Measurements from ENCODE around the gene FMN1. TPM values are rescaled to one million over a fixed set of nuclear protein-coding genes. Genes with fewer than 3 reads are reported as not detected.

The FMN1 gene
- total RNA-seq, 1 experiment from 2014 or later: 25.8 TPM

- H3K4me3 ChIP-seq: no peak overlapping the region
- H3K4me1 ChIP-seq (replicated peaks; ENCODE audit: insufficient read depth): no peaks in the 10 kb centered on the region
- H3K4me2 ChIP-seq: no peak overlapping the region
- no peaks in the 10 kb centered on the region for H3F3A ChIP-seq (ENCODE audit: insufficient read depth, low read depth)
- H3K36me3 ChIP-seq (ENCODE audit: low read depth): no peaks in the 10 kb centered on the region
- POLR2A ChIA-PET (ENCODE audit: unreplicated experiment): no interaction called here
- no peaks in the 10 kb centered on the region for H3K9me2 ChIP-seq (ENCODE audit: insufficient read depth)
- no peaks in the 10 kb centered on the region for H3K27me3 ChIP-seq (ENCODE audit: insufficient read depth, low read depth)
- H3K27ac ChIP-seq: no peak overlapping the region
- no peaks in the 10 kb centered on the region for H4K20me1 ChIP-seq (ENCODE audit: insufficient read depth)
- peaks cover 6% of the 10 kb centered on the region; the same call in 1 of the 2 replicates for H3K9me3 ChIP-seq (ENCODE audit: insufficient read depth, low read depth)
- intact Hi-C loops (cut with micrococcal nuclease; ENCODE audit: unreplicated experiment): no loop called here
- no peak for DNase-seq
- BruUV-seq (replicated peaks): no TSS peak
- TF ChIP-seq CTCF (conservative IDR thresholded peaks at IDR 0.05) (no peak), EZH2 (IDR thresholded peaks at IDR 0.05; ENCODE audit: low read depth) (no peak)
- CTCF ChIA-PET: no interaction called here
- no peak overlapping the region for H2AFZ ChIP-seq
- H3K79me2 ChIP-seq (ENCODE audit: low read depth): no peaks in the 10 kb centered on the region
Measured at GRCh38 chr15:33046329-33046728, 148.2 kb downstream of the FMN1 start.

DNA sequence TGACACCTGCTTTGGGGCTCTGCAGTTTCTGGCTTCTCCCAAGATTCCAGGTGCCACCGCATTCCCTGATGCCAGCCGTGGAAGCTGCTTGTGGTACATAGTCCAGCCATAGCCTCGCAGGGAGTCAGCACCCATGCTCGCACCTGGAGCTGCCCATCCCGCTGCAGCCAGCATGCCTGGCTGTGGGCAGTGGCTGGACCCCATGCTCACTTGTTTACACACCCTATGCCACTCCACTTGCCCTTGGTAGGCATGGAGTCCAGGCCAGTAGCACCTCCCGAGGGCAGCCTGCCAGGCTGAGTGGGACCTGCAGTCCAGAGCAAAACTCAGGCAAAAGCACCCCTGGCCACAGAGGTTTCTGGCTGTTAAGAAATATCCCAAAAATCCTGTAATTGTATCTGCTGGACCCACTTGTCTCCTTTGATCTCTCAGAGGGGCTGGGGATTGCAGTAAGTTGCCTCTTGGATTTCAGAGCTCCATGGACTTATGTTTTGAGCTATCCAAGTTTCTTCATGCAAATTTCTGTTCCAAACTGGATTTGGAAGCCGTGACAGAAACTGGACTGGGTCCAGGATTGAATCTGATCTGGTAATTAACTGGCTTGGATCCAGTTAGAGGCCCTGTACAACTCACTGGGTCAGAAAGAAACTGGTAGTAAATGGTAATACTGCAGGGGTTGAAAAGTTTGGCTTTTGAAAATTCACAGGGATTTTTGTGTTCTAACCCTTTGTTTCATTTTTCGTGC is 149.3 kb downstream of the FMN1 start:
- H3K27ac ChIP-seq: no peak overlapping the region
- no peaks in the 10 kb centered on the region for H3K79me2 ChIP-seq (ENCODE audit: low read depth)
- H3K36me3 ChIP-seq (ENCODE audit: low read depth): no peaks in the 10 kb centered on the region
- POLR2A ChIA-PET (ENCODE audit: unreplicated experiment): interaction anchor here (0.6 kb wide), 1 partner anchor 282 kb away, joined by 13 read pairs; no protein-coding TSS in a partner anchor
- no peak overlapping the region for H3K4me3 ChIP-seq
- H3K9me2 ChIP-seq (ENCODE audit: insufficient read depth): no peaks in the 10 kb centered on the region
- no peaks in the 10 kb centered on the region for H3K4me1 ChIP-seq (replicated peaks; ENCODE audit: insufficient read depth)
- intact Hi-C loops (cut with micrococcal nuclease; ENCODE audit: unreplicated experiment): no loop called here
- no TSS peak for BruUV-seq (replicated peaks)
- no peak overlapping the region for H2AFZ ChIP-seq
- H3F3A ChIP-seq (ENCODE audit: insufficient read depth, low read depth): no peaks in the 10 kb centered on the region
- peaks cover 6% of the 10 kb centered on the region; the same call in 1 of the 2 replicates for H3K9me3 ChIP-seq (ENCODE audit: insufficient read depth, low read depth)
- CTCF ChIA-PET: no interaction called here
- TF ChIP-seq EZH2 (IDR thresholded peaks at IDR 0.05; ENCODE audit: low read depth) (no peak), CTCF (conservative IDR thresholded peaks at IDR 0.05) (no peak)
- DNase-seq: no peak
- H3K27me3 ChIP-seq (ENCODE audit: insufficient read depth, low read depth): no peaks in the 10 kb centered on the region
- no peak overlapping the region for H3K4me2 ChIP-seq
- H4K20me1 ChIP-seq (ENCODE audit: insufficient read depth): no peaks in the 10 kb centered on the region

- Histone ChIP-seq H3K4me2 (no peak overlapping the region), H3K9me3 (ENCODE audit: insufficient read depth, low read depth) (peaks cover 4% of the 10 kb centered on the region; the same call in 1 of the 2 replicates), H3K79me2 (ENCODE audit: low read depth) (no peaks in the 10 kb centered on the region), H3F3A (ENCODE audit: insufficient read depth, low read depth) (no peaks in the 10 kb centered on the region), H3K4me3 (no peak overlapping the region), H2AFZ (no peak overlapping the region), H3K27ac (no peak overlapping the region), H3K9me2 (ENCODE audit: insufficient read depth) (no peaks in the 10 kb centered on the region), H3K36me3 (ENCODE audit: low read depth) (no peaks in the 10 kb centered on the region), H3K27me3 (ENCODE audit: insufficient read depth, low read depth) (no peaks in the 10 kb centered on the region), H4K20me1 (ENCODE audit: insufficient read depth) (no peaks in the 10 kb centered on the region), H3K4me1 (replicated peaks; ENCODE audit: insufficient read depth) (no peaks in the 10 kb centered on the region)
- intact Hi-C loops (cut with micrococcal nuclease; ENCODE audit: unreplicated experiment): no loop called here
- DNase-seq: no peak
- ChIA-PET POLR2A (ENCODE audit: unreplicated experiment) (interaction anchor here (0.6 kb wide), 1 partner anchor 281 kb away, joined by 13 read pairs; no protein-coding TSS in a partner anchor), CTCF (no interaction called here)
- no TSS peak for BruUV-seq (replicated peaks)
- TF ChIP-seq EZH2 (IDR thresholded peaks at IDR 0.05; ENCODE audit: low read depth) (no peak), CTCF (conservative IDR thresholded peaks at IDR 0.05) (no peak)
Measured at GRCh38 chr15:33044598-33044997, 149.9 kb downstream of the FMN1 start.
